Thyroid gland (tissue), 4 donors: ENCODE results near the gene GTPBP4.

ENCODE experiments used
- CTCF ChIP-seq, 6 experiments: fragments of 200-600 bp in 3 of 6; fragments of 450-650 bp in 3 of 6; sonication (generic) in 3 of 6; IDR thresholded peaks; one replicate each; pipeline ENCODE4 v1.5.1; 2016 to 2019; ENCODE audit warnings: antibody characterized with exemption in 6 of 6, mild to moderate bottlenecking in 2 of 6, inconsistent platforms in 1 of 6, moderate library complexity in 1 of 6
- POLR2A ChIP-seq, 2 donors: fragments of 450-650 bp; IDR thresholded peaks; one replicate each; pipeline ENCODE4 v1.6.1; 2017; ENCODE audit warnings: antibody characterized with exemption in 2 of 2, mild to moderate bottlenecking in 2 of 2, moderate library complexity in 1 of 2

GRCh38 chr10:955127-955819 is 33.0 kb upstream of the GTPBP4 start:
- TF ChIP-seq CTCF (IDR thresholded peaks at IDR 0.05) (no peak), POLR2A (IDR thresholded peaks at IDR 0.05) (no peak)
